HG03139 (cell line): ENCODE data around the gene ST3GAL4.
A peak's percentile ranks its signal among the peaks of the same experiment; 100 is the strongest.

Experiments used
- ATAC-seq: cut with Tn5 transposase; IDR thresholded peaks from one replicate; pipeline ENCODE4 v1.9.1; 2021; ENCODE audit not compliant: unreplicated experiment

Gene ST3GAL4

GRCh38 chr11:126440276-126440675 lies 84.8 kb downstream of the ST3GAL4 start:
- ATAC-seq: no peak

- ATAC-seq: peak; percentile 72
Measured at GRCh38 chr11:126440792-126441514, 85.5 kb downstream of the ST3GAL4 start.

- no peak for ATAC-seq
Measured at GRCh38 chr11:126443120-126443519, 87.6 kb downstream of the ST3GAL4 start.

GRCh38 chr11:126444072-126444471 lies 88.6 kb downstream of the ST3GAL4 start:
- ATAC-seq: no peak

- ATAC-seq: no peak
Measured at GRCh38 chr11:126446581-126446980, 91.1 kb downstream of the ST3GAL4 start.

GRCh38 chr11:126450198-126450597 lies 94.7 kb downstream of the ST3GAL4 start:
- ATAC-seq: no peak

GRCh38 chr11:126450806-126451205 lies 95.3 kb downstream of the ST3GAL4 start:
- ATAC-seq: no peak

- ATAC-seq: no peak
Measured at GRCh38 chr11:126451211-126451802, 95.8 kb downstream of the ST3GAL4 start.

GRCh38 chr11:126452241-126453101 lies 97.0 kb downstream of the ST3GAL4 start:
- no peak for ATAC-seq

- no peak for ATAC-seq
Measured at GRCh38 chr11:126456089-126456488, 100.6 kb downstream of the ST3GAL4 start.

- no peak for ATAC-seq
Measured at GRCh38 chr11:126456783-126457542, 101.5 kb downstream of the ST3GAL4 start.

GRCh38 chr11:126457817-126458216 lies 102.3 kb downstream of the ST3GAL4 start:
- ATAC-seq: no peak

GRCh38 chr11:126459691-126460281 lies 104.3 kb downstream of the ST3GAL4 start:
- ATAC-seq: no peak

- no peak for ATAC-seq
Measured at GRCh38 chr11:126460417-126461095, 105.1 kb downstream of the ST3GAL4 start.

GRCh38 chr11:126461096-126461440 lies 105.6 kb downstream of the ST3GAL4 start:
- ATAC-seq: no peak

- no peak for ATAC-seq
Measured at GRCh38 chr11:126461996-126462395, 106.5 kb downstream of the ST3GAL4 start.

- no peak for ATAC-seq
Measured at GRCh38 chr11:126462422-126462821, 106.9 kb downstream of the ST3GAL4 start.
